HepG2 (cell line): ENCODE data around the gene SMAD6. TPM values are rescaled to one million over a fixed set of nuclear protein-coding genes. Genes with fewer than 3 reads are reported as not detected.

Experiments used
- BRD4 ChIP-seq: sonication (generic); formaldehyde crosslinking; IDR thresholded peaks from 2 replicates; pipeline ENCODE4 v1.4.0; 2020; ENCODE audit warnings: missing genetic modification reagents
- DMAP1 ChIP-seq: IDR thresholded peaks from 2 replicates; pipeline ENCODE4 v1.6.1; 2016
- FOXP1 ChIP-seq, 2 experiments: fragments of 450-650 bp in 1 of 2; IDR thresholded peaks; 2 replicates each; pipeline ENCODE4 v1.6.1; 2017 to 2018; ENCODE audit warnings: antibody characterized with exemption in 1 of 2
- GATAD2A ChIP-seq: IDR thresholded peaks from 2 replicates; pipeline ENCODE4 v1.6.1; 2016
- HMG20A ChIP-seq: IDR thresholded peaks from 2 replicates; pipeline ENCODE4 v1.6.1; 2016; ENCODE audit warnings: borderline replicate concordance
- JUNB ChIP-seq: sonication (generic); formaldehyde crosslinking; IDR thresholded peaks from 2 replicates; pipeline ENCODE4 v1.8.0; 2022; ENCODE audit warnings: missing genetic modification reagents, mild to moderate bottlenecking, borderline replicate concordance
- KMT2B ChIP-seq: IDR thresholded peaks from 2 replicates; pipeline ENCODE4 v1.6.1; 2016; ENCODE audit warnings: missing genetic modification reagents, missing compliant biosample characterization
- NBN ChIP-seq: fragments of 450-650 bp; conservative IDR thresholded peaks from 2 replicates; pipeline ENCODE4 v1.6.1; 2017
- PHF21A ChIP-seq: sonication (generic); formaldehyde crosslinking; IDR thresholded peaks from 2 replicates; pipeline ENCODE4 v1.5.0; 2020; ENCODE audit warnings: mild to moderate bottlenecking, missing genetic modification reagents
- RCOR2 ChIP-seq: IDR thresholded peaks from 2 replicates; pipeline ENCODE4 v1.6.1; 2016; ENCODE audit warnings: missing biosample characterization, missing genetic modification reagents
- SAP130 ChIP-seq: IDR thresholded peaks from 2 replicates; pipeline ENCODE4 v1.6.1; 2016; ENCODE audit warnings: low read depth
- SKI ChIP-seq: fragments of 450-650 bp; IDR thresholded peaks from one replicate; pipeline ENCODE4 v1.6.1; 2018; ENCODE audit warnings: mild to moderate bottlenecking; ENCODE audit not compliant: partially characterized antibody
- TCF7 ChIP-seq: sonication (generic); IDR thresholded peaks from 2 replicates; pipeline ENCODE4 v1.6.1; 2016; ENCODE audit warnings: antibody characterized with exemption, low read depth
- TFAP4 ChIP-seq: sonication (generic); IDR thresholded peaks from 2 replicates; pipeline ENCODE4 v1.6.1; 2016; ENCODE audit warnings: low read depth, borderline replicate concordance
- ZBTB1 ChIP-seq: sonication (generic); formaldehyde crosslinking; IDR thresholded peaks from 2 replicates; pipeline ENCODE4 v1.4.0; 2020; ENCODE audit warnings: missing genetic modification reagents, borderline replicate concordance
- ZBTB20 ChIP-seq: sonication (generic); formaldehyde crosslinking; IDR thresholded peaks from 2 replicates; pipeline ENCODE4 v1.8.1; 2023; ENCODE audit warnings: missing genetic modification reagents, low read depth, mild to moderate bottlenecking, borderline replicate concordance
- ZBTB8A ChIP-seq: sonication (generic); formaldehyde crosslinking; IDR thresholded peaks from 2 replicates; pipeline ENCODE4 v1.4.0; 2020; ENCODE audit warnings: mild to moderate bottlenecking, low read depth, missing genetic modification reagents, borderline replicate concordance
- ZNF263 ChIP-seq: sonication (generic); formaldehyde crosslinking; IDR thresholded peaks from 2 replicates; pipeline ENCODE4 v1.4.0; 2020; ENCODE audit warnings: missing genetic modification reagents
- ZNF331 ChIP-seq: sonication (generic); formaldehyde crosslinking; IDR thresholded peaks from 2 replicates; pipeline ENCODE4 v1.4.0; 2020; ENCODE audit warnings: missing genetic modification reagents
- ZNF335 ChIP-seq: sonication (generic); formaldehyde crosslinking; IDR thresholded peaks from 2 replicates; pipeline ENCODE4 v1.4.0; 2020; ENCODE audit warnings: missing genetic modification reagents
- ZNF598 ChIP-seq: sonication (generic); formaldehyde crosslinking; IDR thresholded peaks from 2 replicates; pipeline ENCODE4 v1.5.1; 2020; ENCODE audit warnings: mild to moderate bottlenecking, missing genetic modification reagents, borderline replicate concordance
- ZNF761 ChIP-seq: sonication (generic); formaldehyde crosslinking; conservative IDR thresholded peaks from 2 replicates; pipeline ENCODE4 v1.4.0; 2020; ENCODE audit warnings: mild to moderate bottlenecking, missing genetic modification reagents
- ZNF768 ChIP-seq: sonication (generic); formaldehyde crosslinking; IDR thresholded peaks from 2 replicates; pipeline ENCODE4 v1.4.0; 2020; ENCODE audit warnings: missing genetic modification reagents
- ZNF772 ChIP-seq: sonication (generic); formaldehyde crosslinking; IDR thresholded peaks from 2 replicates; pipeline ENCODE4 v1.5.0; 2020; ENCODE audit warnings: mild to moderate bottlenecking, missing genetic modification reagents
- ZNF878 ChIP-seq: sonication (generic); formaldehyde crosslinking; IDR thresholded peaks from 2 replicates; pipeline ENCODE4 v1.8.1; 2023; ENCODE audit warnings: mild to moderate bottlenecking, missing genetic modification reagents, moderate library complexity
- polyA plus RNA-seq, 8 experiments: library from polyadenylated mRNA; depleted of rRNA in 3 of 8; stranded (reverse) in 7 of 8; unstranded in 1 of 8; fragments of >200 nt; fragmentation: Illumina TruSeq in 4 of 8; extraction: Trizol in 4 of 8; gene quantifications; 2 replicates each; pipeline versions ENCODE4 v1.2.1 to v1.2.3, GENCODE V29; 2011 to 2016; ENCODE audit warnings: low read depth in 4 of 8, missing spikeins in 1 of 8, mixed read lengths in 1 of 8; ENCODE audit not compliant: insufficient read depth in 1 of 8
- total RNA-seq, 5 experiments: library from RNA; depleted of rRNA; stranded (reverse); fragments of >200 nt; fragmentation: Illumina TruSeq; extraction: Trizol; gene quantifications; 2 replicates each; pipeline ENCODE4 v1.2.3, GENCODE V29; 2016; ENCODE audit warnings: low read depth in 1 of 5
- TF ChIP-seq, protein P1 (sequence below): sonication (generic); formaldehyde crosslinking; conservative IDR thresholded peaks from 2 replicates; pipeline ENCODE4 v1.8.0; 2022; ENCODE audit warnings: mild to moderate bottlenecking, moderate library complexity, missing genetic modification reagents

SMAD6 gene
- total and polyA plus RNA-seq, 2 of the 13 experiments (the other 11 are each of a cell fraction or from before 2014, with no cell fraction given), result 3.3 to 4.4 TPM

DNA sequence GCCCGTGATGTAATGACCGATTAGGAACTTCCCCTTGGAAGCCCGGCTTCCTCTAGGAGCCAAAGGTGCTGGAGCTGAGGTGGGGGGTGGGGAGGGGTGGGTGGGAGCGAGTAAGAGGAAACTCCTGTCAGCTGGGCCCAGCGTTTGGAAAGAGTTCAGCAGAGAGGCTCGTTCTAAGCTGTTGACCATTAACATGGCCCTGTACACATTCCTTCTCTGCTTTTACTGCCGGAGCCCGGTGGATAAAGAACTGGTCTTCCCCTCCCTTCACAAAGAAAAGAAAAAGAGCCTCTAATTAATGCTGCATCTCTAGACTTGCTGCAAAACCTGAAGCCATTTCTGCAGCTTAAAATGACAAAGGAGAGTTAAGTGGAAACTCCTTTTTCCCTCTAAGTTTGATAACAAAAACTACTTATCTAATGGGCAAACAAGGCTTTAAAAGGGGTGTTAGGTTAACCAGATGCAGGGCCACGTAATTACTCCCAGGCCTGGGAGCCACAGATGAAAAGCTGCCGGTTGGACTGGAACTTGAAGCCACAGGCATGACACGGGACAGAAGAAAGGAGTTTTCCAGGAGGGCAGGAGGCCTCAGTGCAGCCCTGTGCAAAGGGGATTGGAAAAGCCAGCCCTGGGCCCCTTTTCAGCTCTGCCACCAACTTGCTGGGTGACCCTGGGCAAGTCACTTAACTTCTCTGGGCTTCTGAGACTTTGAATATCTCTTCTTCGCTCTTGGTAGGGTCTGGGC lies 71.3 kb downstream of the SMAD6 start (continued):
- TF ChIP-seq DMAP1 (no peak), ZNF335 (CRISPR knock-in tag) (no peak), TCF7 (peak; percentile 21; the same call in 1 of the 2 replicates), ZBTB1 (CRISPR knock-in tag) (no peak), KMT2B (CRISPR knock-in tag) (no peak), ZNF768 (CRISPR knock-in tag) (peak; percentile 99), NBN (no peak), TFAP4 (peak; percentile 67; the same call in 1 of the 2 replicates), PHF21A (peak; percentile 56; the same call in 1 of the 2 replicates), ZNF772 (CRISPR knock-in tag) (no peak), ZNF598 (CRISPR knock-in tag) (no peak), SKI (no peak), ZBTB8A (no peak), HMG20A (CRISPR knock-in tag) (no peak), ZNF263 (CRISPR knock-in tag) (no peak), GATAD2A (CRISPR knock-in tag) (peak; percentile 22; the same call in 1 of the 2 replicates), ZNF331 (peak; percentile 52; the same call in 1 of the 2 replicates), ZBTB20 (CRISPR knock-in tag) (no peak), BRD4 (CRISPR knock-in tag) (no peak), FOXP1 (IDR thresholded peaks at IDR 0.05) (no peak), FOXP1 (CRISPR knock-in tag; IDR thresholded peaks at IDR 0.05) (no peak), ZNF761 (CRISPR knock-in tag) (0 out of 2 replicates have a peak, but pooled peaks have one; percentile 10), ZNF878 (no peak), SAP130 (peak; percentile 26; the same call in 1 of the 2 replicates), JUNB (no peak), RCOR2 (0 out of 2 replicates have a peak, but pooled peaks have one; percentile 27)
- TF ChIP-seq, protein P1, sequence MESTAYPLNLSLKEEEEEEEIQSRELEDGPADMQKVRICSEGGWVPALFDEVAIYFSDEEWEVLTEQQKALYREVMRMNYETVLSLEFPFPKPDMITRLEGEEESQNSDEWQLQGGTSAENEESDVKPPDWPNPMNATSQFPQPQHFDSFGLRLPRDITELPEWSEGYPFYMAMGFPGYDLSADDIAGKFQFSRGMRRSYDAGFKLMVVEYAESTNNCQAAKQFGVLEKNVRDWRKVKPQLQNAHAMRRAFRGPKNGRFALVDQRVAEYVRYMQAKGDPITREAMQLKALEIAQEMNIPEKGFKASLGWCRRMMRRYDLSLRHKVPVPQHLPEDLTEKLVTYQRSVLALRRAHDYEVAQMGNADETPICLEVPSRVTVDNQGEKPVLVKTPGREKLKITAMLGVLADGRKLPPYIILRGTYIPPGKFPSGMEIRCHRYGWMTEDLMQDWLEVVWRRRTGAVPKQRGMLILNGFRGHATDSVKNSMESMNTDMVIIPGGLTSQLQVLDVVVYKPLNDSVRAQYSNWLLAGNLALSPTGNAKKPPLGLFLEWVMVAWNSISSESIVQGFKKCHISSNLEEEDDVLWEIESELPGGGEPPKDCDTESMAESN (CRISPR knock-in tag), result no peak
